Heart left ventricle (tissue), 16 donors: ENCODE results near the gene VPS54. TPM values are rescaled to one million over a fixed set of nuclear protein-coding genes. Genes with fewer than 3 reads are reported as not detected.
A peak's percentile ranks its signal among the peaks of the same experiment; 100 is the strongest.
"Not testable (repeated sequence)": the region's sequence is repeated elsewhere in the genome, so short reads cannot be mapped to it uniquely, and the experiment has no call there.

Experiments
- ATAC-seq, 4 donors: fragments of 200-7000 bp; cut with Tn5 transposase; one replicate each; pipeline ENCODE4 v1.9.1; 2020 to 2022; ENCODE audit warnings: moderate library complexity in 4 of 4, mild to moderate bottlenecking in 3 of 4, moderate number of reproducible peaks in 1 of 4
- DNase-seq, 5 donors: peaks; one replicate each; pipeline ENCODE4 v3.0.0-alpha.2; 2020
- H3K27ac ChIP-seq, 12 donors: fragments of 200-600 bp; sonication (generic) in 4 of 12; one replicate each; pipeline versions ENCODE4 v1.5.0 to v1.8.0; 2016 to 2022; ENCODE audit warnings: mild to moderate bottlenecking in 2 of 12
- H3K27me3 ChIP-seq, 9 donors: fragments of 200-600 bp; sonication (generic) in 2 of 9; one replicate each; pipeline versions ENCODE4 v1.5.1 to v1.8.0; 2016 to 2022; ENCODE audit warnings: mild to moderate bottlenecking in 3 of 9
- H3K36me3 ChIP-seq, 9 donors: fragments of 200-600 bp; sonication (generic) in 2 of 9; one replicate each; pipeline versions ENCODE4 v1.5.0 to v1.8.0; 2018 to 2022; ENCODE audit warnings: mild to moderate bottlenecking in 2 of 9
- H3K4me1 ChIP-seq, 12 donors: fragments of 200-600 bp; sonication (generic) in 4 of 12; one replicate each; pipeline versions ENCODE4 v1.5.0 to v1.8.0; 2016 to 2022; ENCODE audit warnings: mild to moderate bottlenecking in 3 of 12
- H3K4me3 ChIP-seq, 12 donors: fragments of 200-600 bp; sonication (generic) in 4 of 12; one replicate each; pipeline versions ENCODE4 v1.5.0 to v1.8.0; 2017 to 2022; ENCODE audit warnings: mild to moderate bottlenecking in 9 of 12, moderate library complexity in 4 of 12
- H3K9me3 ChIP-seq, 12 donors: fragments of 200-600 bp; sonication (generic) in 4 of 12; one replicate each; pipeline versions ENCODE4 v1.5.0 to v1.8.0; 2016 to 2022; ENCODE audit warnings: mild to moderate bottlenecking in 1 of 12
- POLR2A ChIP-seq, 2 donors: fragments of 450-650 bp; IDR thresholded peaks; one replicate each; pipeline ENCODE4 v1.6.1; 2017; ENCODE audit warnings: antibody characterized with exemption in 2 of 2, mild to moderate bottlenecking in 2 of 2, moderate library complexity in 2 of 2
- WGBS, 4 donors: extraction: QIAGEN DNeasy Blood & Tissue Kit in 2 of 4; methylation state at CpG; one replicate each; pipeline versions ENCODE4 v1.1.5 to v1.1.7; 2013 to 2018; 5-methylcytosine and 5-hydroxymethylcytosine counted together
- intact Hi-C, 10 donors: fragments of 100-400 bp; cut with DNase I; formaldehyde crosslinking; loops; one replicate each; pipeline versions ENCODE4 v1.11.1 to v1.14.2; 2022
- polyA plus RNA-seq, 2 donors: library from polyadenylated mRNA; stranded (reverse); fragments of 200-250 nt; gene quantifications; one replicate each; pipeline ENCODE4 v1.2.3, GENCODE V29; 2013
- total RNA-seq, 9 donors: library from RNA; depleted of rRNA in 2 of 9; stranded (reverse); fragments of >200 nt in 2 of 9; fragmentation: NEBNext Ultra II Directional in 3 of 9; extraction: Animal tissue kit (Norgen Biotek cat#: 25700) in 3 of 9; gene quantifications; one replicate each; pipeline versions ENCODE4 v1.1.0 to v1.2.4, GENCODE V29; 2016 to 2023
- TF ChIP-seq, protein P1 (sequence below), 12 donors: fragments of 200-600 bp; sonication (generic) in 4 of 12; IDR thresholded peaks; one replicate each; pipeline versions ENCODE4 v1.5.0 to v1.8.0; 2018 to 2022; ENCODE audit warnings: antibody characterized with exemption in 12 of 12, mild to moderate bottlenecking in 5 of 12
- donor health status: ischemic (EF 13 %, LVEDD 7.1; RV severe dilation, severe dysfunction).
- donor health status: healthy with polysubstance abuse.
- donor health status: DM: no; HTN: yes; CAD: no.
- donor health status: DM: no; HTN: no; CAD: no.
- donor health status: ischemic (EF 25% LVEDD 6.9; RV normal size, moderate dysfunction).
- donor health status: ischemic (EF 25% LVEDD 5.7; RV mildly dilated, moderate dysfunction).
- donor health status: healthy.
- donor health status: DM: yes; HTN: yes; CAD: no.
- donor health status: ischemic (EF 35%, LVEDD 5.7; RV mildly dilated, moderate dysfunction).
- donor health status: nonischemic (EF 11% LVEDD 7.7; RV severe dilation, severe dysfunction).
- donor health status: DM: yes; HTN: yes; CAD: no.
- donor health status: PGD.
- donor health status: ischemic (EF 29% LVEDD 5.4; RV normal size, mild dysfunction).
- donor health status: nonischemic (EF 23%, LVEDD 6.1; RV moderate dilation, normal function).

The VPS54 gene
- total and polyA plus RNA-seq, 11 donors: 6.4 to 14.0 (median 9.4) TPM

DNA sequence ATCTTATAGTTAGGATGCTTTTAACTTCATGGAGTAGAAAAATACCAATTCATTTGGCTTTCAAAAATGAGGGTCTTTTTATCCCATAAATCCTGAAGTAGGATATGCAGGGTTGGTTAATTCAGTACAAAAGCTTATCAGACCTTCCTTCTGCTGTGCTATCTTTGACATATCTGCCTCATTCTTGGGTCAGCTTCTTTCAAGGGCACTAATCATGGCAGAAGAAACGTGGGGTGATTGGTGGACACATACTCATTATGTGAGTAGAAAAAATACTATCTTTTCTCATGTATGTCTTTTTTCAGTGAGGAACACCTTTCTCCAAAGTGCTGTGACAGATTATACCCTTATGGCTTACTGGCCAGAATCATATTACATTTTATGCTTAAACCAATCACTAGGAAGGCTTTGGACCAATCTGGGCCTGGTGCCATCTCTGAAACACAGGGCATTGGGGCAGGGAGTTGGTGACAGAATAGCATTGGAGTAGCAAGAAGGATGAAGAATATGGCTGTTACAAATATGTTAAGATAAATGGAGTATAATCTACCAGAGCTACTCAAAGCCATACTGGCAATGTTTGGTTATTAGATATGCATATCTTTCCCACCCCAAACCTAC lies 167.4 kb downstream of the VPS54 start:
- ATAC-seq: peak in 2 of 4 donors; percentile 11 to 57
- Histone ChIP-seq H3K27me3 (no peaks in the 10 kb centered on the region), H3K27ac (peak overlapping the region in 1 of 12 donors; percentile 38), H3K36me3 (peaks cover 0 to 13% (median 7%) of the 10 kb centered on the region in 9 donors), H3K9me3 (no peaks in the 10 kb centered on the region), H3K4me3 (no peak overlapping the region), H3K4me1 (peaks cover 10 to 89% (median 74%) of the 10 kb centered on the region in 12 donors)
- no peak for TF ChIP-seq POLR2A (IDR thresholded peaks at IDR 0.05)
- TF ChIP-seq, protein P1, sequence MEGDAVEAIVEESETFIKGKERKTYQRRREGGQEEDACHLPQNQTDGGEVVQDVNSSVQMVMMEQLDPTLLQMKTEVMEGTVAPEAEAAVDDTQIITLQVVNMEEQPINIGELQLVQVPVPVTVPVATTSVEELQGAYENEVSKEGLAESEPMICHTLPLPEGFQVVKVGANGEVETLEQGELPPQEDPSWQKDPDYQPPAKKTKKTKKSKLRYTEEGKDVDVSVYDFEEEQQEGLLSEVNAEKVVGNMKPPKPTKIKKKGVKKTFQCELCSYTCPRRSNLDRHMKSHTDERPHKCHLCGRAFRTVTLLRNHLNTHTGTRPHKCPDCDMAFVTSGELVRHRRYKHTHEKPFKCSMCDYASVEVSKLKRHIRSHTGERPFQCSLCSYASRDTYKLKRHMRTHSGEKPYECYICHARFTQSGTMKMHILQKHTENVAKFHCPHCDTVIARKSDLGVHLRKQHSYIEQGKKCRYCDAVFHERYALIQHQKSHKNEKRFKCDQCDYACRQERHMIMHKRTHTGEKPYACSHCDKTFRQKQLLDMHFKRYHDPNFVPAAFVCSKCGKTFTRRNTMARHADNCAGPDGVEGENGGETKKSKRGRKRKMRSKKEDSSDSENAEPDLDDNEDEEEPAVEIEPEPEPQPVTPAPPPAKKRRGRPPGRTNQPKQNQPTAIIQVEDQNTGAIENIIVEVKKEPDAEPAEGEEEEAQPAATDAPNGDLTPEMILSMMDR (IDR thresholded peaks at IDR 0.05): no peak
- intact Hi-C loops: loop anchor here in 1 of 10 donors (10.0 kb wide), 1 partner anchor 157 kb away; no protein-coding TSS in a partner anchor
- no peak for DNase-seq
- WGBS, 4 donors: 46 to 71% (median 58%) methylated on average over 1 of the region's 1 CpG

- TF ChIP-seq, protein P1 (IDR thresholded peaks at IDR 0.05): no peak
- no peak for TF ChIP-seq POLR2A (IDR thresholded peaks at IDR 0.05)
- Histone ChIP-seq H3K27ac (peak overlapping the region in 3 of 12 donors; percentile 1 to 23 (median 2)), H3K27me3 (no peaks in the 10 kb centered on the region), H3K36me3 (peaks cover 0 to 2% (median 0%) of the 10 kb centered on the region in 9 donors), H3K4me1 (peaks cover 10 to 90% (median 78%) of the 10 kb centered on the region in 12 donors), H3K9me3 (no peaks in the 10 kb centered on the region), H3K4me3 (no peak overlapping the region)
- DNase-seq (no peak), ATAC-seq (peak in 3 of 4 donors; percentile 24 to 48 (median 30))
- intact Hi-C loops: loop anchor here in 1 of 10 donors (10.0 kb wide), 1 partner anchor 156 kb away; no protein-coding TSS in a partner anchor
Observed at GRCh38 chr2:63850649-63851048, 168.6 kb downstream of the VPS54 start.

DNA sequence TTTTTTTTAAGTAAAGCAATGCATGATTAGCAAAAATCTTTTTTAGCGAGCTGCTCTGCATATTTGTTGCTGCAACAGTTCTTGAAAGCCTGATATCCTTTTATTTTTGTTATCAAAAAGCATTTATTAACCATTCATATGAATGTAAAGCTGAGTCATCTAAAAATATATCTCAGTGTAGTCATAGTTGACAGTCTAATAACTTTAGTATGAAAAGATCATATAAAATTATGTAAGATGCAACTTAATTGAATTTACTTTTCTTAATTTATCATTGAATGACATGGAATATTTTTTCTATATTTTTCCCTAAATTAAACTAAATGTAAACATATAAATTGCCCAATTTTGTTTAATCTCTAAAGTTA lies 169.0 kb downstream of the VPS54 start:
- Histone ChIP-seq H3K27me3 (no peaks in the 10 kb centered on the region), H3K9me3 (no peaks in the 10 kb centered on the region), H3K36me3 (no peaks in the 10 kb centered on the region), H3K27ac (peak overlapping the region in 5 of 12 donors; percentile 1 to 64 (median 10)), H3K4me1 (peaks cover 10 to 90% (median 80%) of the 10 kb centered on the region in 12 donors), H3K4me3 (no peak overlapping the region)
- no peak for TF ChIP-seq POLR2A (IDR thresholded peaks at IDR 0.05)
- TF ChIP-seq, protein P1 (IDR thresholded peaks at IDR 0.05): no peak
- WGBS, 4 donors: 39 to 47% (median 42%) methylated on average over 1 of the region's 1 CpG
- DNase-seq: no peak
- no peak for ATAC-seq
- intact Hi-C loops: loop anchor here in 1 of 10 donors (10.0 kb wide), 1 partner anchor 155 kb away; no protein-coding TSS in a partner anchor

DNA sequence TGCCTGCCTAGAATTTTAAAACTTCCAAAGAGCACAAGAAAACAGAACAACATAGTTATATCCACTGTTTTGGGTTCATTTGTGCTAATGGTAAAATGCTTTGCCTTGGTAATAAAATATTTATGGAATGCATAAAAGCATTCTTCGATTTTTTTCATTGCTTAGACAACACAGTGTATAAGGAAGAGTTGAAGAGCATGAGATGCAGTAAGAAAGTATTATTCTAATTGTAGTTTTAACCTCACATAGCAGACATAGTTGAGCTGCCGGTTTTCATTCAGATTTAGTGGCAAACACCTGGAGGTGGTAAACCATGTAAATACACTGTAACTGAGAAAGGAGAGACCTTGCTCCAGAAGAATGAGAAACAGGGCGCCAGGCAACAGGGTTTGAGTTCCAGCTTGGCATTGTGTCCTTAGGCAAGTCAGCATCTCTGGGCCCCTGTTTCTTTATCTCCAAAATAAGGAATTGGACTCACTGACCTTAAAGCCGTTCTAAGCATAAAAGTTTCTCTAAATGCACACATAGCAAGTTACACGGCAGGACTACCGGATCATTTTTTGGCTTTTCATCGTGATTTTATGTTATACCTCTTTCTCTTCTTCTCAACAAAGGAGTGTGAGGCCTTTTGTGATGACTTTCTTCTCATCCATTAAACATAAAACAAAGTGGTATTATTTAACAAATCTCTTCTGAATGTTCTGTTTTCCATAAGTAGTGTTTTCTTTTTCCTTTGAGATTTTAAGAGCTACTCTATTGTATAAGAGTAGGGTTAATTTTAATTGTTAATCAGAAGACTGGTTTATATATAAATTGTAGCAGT lies 169.6 kb downstream of the VPS54 start:
- Histone ChIP-seq H3K27ac (peak overlapping the region in 9 of 12 donors; percentile 4 to 64 (median 6)), H3K4me3 (peak overlapping the region in 1 of 12 donors; percentile 1), H3K36me3 (no peaks in the 10 kb centered on the region), H3K4me1 (peaks cover 10 to 92% (median 81%) of the 10 kb centered on the region in 12 donors), H3K9me3 (no peaks in the 10 kb centered on the region), H3K27me3 (no peaks in the 10 kb centered on the region)
- ATAC-seq (no peak), DNase-seq (no peak)
- intact Hi-C loops: loop anchor here in 3 of 10 donors (10.0 kb wide), 3 partner anchors 155 to 265 kb away; partner anchors contain the start of genes MDH1 (in 1 of the 3) and WDPCP (in 1 of the 3)
- TF ChIP-seq, protein P1 (IDR thresholded peaks at IDR 0.05): no peak
- TF ChIP-seq POLR2A (IDR thresholded peaks at IDR 0.05): no peak
- 34 to 42% (median 37%) methylated on average over 7 of the region's 7 CpGs for WGBS, 4 donors

DNA sequence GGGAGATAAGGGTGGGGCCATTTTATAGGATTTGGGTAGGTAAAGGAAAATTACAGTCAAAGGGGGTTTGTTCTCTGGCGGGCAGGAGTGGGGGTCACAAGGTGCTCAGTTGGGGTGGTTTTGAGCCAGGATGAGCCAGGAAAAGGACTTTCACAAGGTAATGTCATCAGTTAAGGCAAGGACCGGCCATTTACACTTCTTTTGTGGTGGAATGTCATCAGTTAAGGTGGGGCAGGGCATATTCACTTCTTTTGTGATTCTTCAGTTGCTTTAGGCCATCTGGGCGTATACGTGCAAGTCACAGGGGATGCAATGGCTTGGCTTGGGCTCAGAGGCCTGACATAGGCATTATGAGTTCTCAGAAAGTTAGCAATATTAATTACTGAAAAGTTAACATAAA lies 171.7 kb downstream of the VPS54 start:
- H3K4me3 ChIP-seq, H3K9me3 ChIP-seq, H3K27me3 ChIP-seq, H3K36me3 ChIP-seq, ATAC-seq, DNase-seq: not testable (repeated sequence)
- Histone ChIP-seq H3K27ac (peak overlapping the region in 5 of 12 donors; percentile 35 to 100 (median 61)), H3K4me1 (peaks cover 3 to 91% (median 74%) of the 10 kb centered on the region in 12 donors)
- 88 to 97% (median 91%) methylated on average over 4 of the region's 4 CpGs for WGBS, 4 donors
- intact Hi-C loops: loop anchor here in 2 of 10 donors (10.0 kb wide), 2 partner anchors 253 to 263 kb away; partner anchors contain the start of genes MDH1 (in 1 of the 2) and WDPCP (in 1 of the 2)
